Brain microvascular endothelial cell (primary cell): ENCODE data around the gene SBF1.

ENCODE experiments used
- DNase-seq: peaks from one replicate; pipeline ENCODE4 v3.0.0-alpha.2; 2020
- H3K27ac ChIP-seq: fragments of 250-450 bp; sonication (Bioruptor Pico); 2 replicates; pipeline ENCODE4 v1.5.1; 2020; ENCODE audit warnings: mild to moderate bottlenecking, moderate library complexity
- H3K27me3 ChIP-seq: fragments of 250-450 bp; sonication (Bioruptor Pico); replicated peaks from 2 replicates; pipeline ENCODE4 v1.5.1; 2020; ENCODE audit warnings: mild to moderate bottlenecking
- H3K36me3 ChIP-seq: fragments of 250-450 bp; sonication (Bioruptor Pico); replicated peaks from 2 replicates; pipeline ENCODE4 v1.5.1; 2020; ENCODE audit warnings: mild to moderate bottlenecking
- H3K4me3 ChIP-seq: 2 replicates; pipeline ENCODE4 v1.5.1; 2011; ENCODE audit warnings: low read depth, mild to moderate bottlenecking, control low read depth, low read length, moderate library complexity
- CTCF ChIP-seq: IDR thresholded peaks from 2 replicates; pipeline ENCODE4 v1.5.1; 2011; ENCODE audit warnings: low read depth, mild to moderate bottlenecking, moderate library complexity, low read length, control low read depth, inconsistent platforms; ENCODE audit errors: missing control alignments
- in situ Hi-C: cut with HindIII; loops from 2 replicates; pipeline ENCODE4 v1.10.0; 2017; ENCODE audit warnings: low sequenced_read_pairs, low pct_ligation_motif_present

SBF1 gene

GRCh38 chr22:50468626-50469025 is 6.2 kb downstream of the SBF1 start:
- Histone ChIP-seq H3K36me3 (peaks cover 37% of the 10 kb centered on the region), H3K27ac (no peak overlapping the region), H3K27me3 (no peaks in the 10 kb centered on the region), H3K4me3 (no peak overlapping the region)
- no peak for DNase-seq
- TF ChIP-seq CTCF: no peak
- in situ Hi-C loops: no loop called here

GRCh38 chr22:50467773-50468440 is 6.9 kb downstream of the SBF1 start:
- Histone ChIP-seq H3K36me3 (peaks cover 44% of the 10 kb centered on the region), H3K4me3 (no peak overlapping the region), H3K27ac (no peak overlapping the region), H3K27me3 (no peaks in the 10 kb centered on the region)
- TF ChIP-seq CTCF: no peak
- DNase-seq: no peak
- in situ Hi-C loops: no loop called here

GRCh38 chr22:50467341-50467740 is 7.5 kb downstream of the SBF1 start:
- in situ Hi-C loops: no loop called here
- Histone ChIP-seq H3K4me3 (no peak overlapping the region), H3K27me3 (no peaks in the 10 kb centered on the region), H3K27ac (no peak overlapping the region), H3K36me3 (peaks cover 48% of the 10 kb centered on the region)
- TF ChIP-seq CTCF: no peak
- DNase-seq: no peak

GRCh38 chr22:50465066-50465930 is 9.5 kb downstream of the SBF1 start:
- H3K27me3 ChIP-seq: no peaks in the 10 kb centered on the region
- DNase-seq: no peak
- TF ChIP-seq CTCF: no peak
- H3K36me3 ChIP-seq: peaks cover 64% of the 10 kb centered on the region
- no peak overlapping the region for H3K4me3 ChIP-seq
- no peak overlapping the region for H3K27ac ChIP-seq
- in situ Hi-C loops: no loop called here

GRCh38 chr22:50464451-50464850 is 10.4 kb downstream of the SBF1 start:
- no peak for DNase-seq
- no peak overlapping the region for H3K4me3 ChIP-seq
- peaks cover 70% of the 10 kb centered on the region for H3K36me3 ChIP-seq
- H3K27me3 ChIP-seq: no peaks in the 10 kb centered on the region
- no peak overlapping the region for H3K27ac ChIP-seq
- in situ Hi-C loops: no loop called here
- no peak for TF ChIP-seq CTCF
